Skin of body (tissue), 2 donors: ENCODE data around the gene SERPINA3. TPM values are rescaled to one million over a fixed set of nuclear protein-coding genes. Genes with fewer than 3 reads are reported as not detected.

ENCODE experiments used
- DNase-seq: peaks from one replicate; lab custom pipeline; 2025; lab: John Stamatoyannopoulos, UW
- total RNA-seq: library from RNA; depleted of rRNA; stranded (reverse); fragments of >200 nt; gene quantifications from one replicate; pipeline ENCODE4 v1.2.3, GENCODE V29; 2014

SERPINA3 gene
- total RNA-seq, 1 donor from 2014 or later, result 14.0 TPM

GRCh38 chr14:94650806-94651805 is 38.9 kb downstream of the SERPINA3 start:
- no peak for DNase-seq

DNA sequence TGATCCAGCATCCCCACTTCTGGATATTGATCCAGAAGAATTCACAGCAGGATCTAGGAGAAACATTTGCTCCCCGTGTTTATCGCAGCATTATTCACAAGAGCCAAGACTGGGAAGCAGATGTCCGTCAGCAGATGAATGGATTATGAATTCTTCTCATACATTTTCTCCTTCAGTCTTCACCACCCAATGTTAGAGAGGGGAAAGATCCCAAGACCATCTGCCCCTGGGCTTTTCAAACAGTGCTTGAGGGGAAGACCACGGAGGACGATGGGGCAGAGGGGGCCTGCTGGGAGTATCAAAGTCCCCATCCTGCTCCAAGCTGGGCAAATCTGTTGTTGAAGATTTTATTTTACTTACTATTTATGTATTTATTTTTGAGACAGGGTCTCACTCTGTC is 41.1 kb downstream of the SERPINA3 start:
- DNase-seq, result no peak

- no peak for DNase-seq
Observed at GRCh38 chr14:94654071-94654861, 42.1 kb downstream of the SERPINA3 start.

- no peak for DNase-seq
Observed at GRCh38 chr14:94655169-94655710, 43.0 kb downstream of the SERPINA3 start.

GRCh38 chr14:94656043-94656442 is 43.9 kb downstream of the SERPINA3 start:
- DNase-seq, result no peak

DNA sequence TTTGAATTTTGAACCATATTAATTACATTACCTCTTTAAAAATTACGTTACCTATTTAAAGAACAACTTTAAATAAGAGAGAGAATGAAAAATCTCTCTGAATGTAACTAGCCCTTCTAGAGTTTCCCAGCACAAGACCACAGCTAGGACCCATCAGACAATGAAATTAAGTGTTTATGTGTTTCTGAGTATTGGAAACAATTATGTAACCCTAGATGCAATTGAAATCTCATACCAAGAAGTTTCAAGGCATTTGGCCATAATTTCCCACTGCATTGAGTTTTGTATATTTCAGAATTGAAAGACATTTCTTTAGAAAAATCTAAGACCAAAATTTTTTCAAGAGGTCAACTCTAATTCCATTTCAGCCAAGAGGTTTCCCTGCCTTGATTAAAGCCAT is 47.1 kb downstream of the SERPINA3 start:
- no peak for DNase-seq

DNA sequence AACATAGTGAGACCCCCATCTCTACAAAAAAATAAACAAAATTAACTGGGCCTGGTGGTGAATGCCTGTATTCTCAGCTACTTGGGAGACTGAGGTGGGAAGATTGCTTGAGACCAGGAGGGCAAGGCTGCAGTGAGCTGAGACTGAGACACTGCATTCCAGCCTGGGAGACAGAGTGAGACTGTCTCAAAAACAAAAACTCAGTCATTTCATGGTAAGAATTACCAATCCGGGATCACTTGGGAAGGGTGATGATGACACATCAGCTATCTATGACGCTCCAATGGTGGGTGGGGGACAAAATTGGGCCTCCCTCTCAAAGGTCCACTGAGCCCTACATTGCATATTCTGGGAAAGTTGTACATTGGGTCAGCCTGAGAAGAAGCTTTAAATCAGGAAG is 47.7 kb downstream of the SERPINA3 start:
- no peak for DNase-seq

DNA sequence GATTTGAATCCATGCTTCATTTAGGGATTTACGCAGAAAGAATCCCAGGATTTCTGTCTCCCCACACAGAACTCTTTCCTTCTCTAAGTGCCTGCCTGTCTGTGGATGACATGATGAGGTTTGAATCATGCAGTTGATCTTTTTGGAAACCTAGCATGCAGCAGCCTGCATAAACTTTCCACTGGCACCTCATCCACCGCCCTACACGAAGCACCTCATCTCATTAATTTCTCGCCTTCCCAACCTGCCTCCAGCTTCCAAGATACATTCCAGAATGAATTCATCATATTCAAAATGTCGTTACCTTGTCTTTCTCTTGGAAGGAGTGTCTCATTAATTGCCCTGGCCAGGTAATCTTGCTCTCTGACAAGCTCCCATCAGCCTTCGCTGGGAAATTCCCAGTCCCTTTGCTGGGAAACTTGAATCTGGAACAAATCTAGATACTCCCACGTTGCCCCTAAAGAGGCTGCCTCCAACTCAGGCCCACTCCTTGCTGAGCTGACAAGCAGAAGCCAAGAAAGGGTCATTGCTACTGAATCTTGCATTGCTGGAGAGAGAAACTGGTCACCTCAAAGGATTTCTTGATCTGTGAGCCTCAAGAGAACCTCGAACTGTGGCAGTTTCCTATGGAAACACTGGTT is 48.2 kb downstream of the SERPINA3 start:
- no peak for DNase-seq

DNA sequence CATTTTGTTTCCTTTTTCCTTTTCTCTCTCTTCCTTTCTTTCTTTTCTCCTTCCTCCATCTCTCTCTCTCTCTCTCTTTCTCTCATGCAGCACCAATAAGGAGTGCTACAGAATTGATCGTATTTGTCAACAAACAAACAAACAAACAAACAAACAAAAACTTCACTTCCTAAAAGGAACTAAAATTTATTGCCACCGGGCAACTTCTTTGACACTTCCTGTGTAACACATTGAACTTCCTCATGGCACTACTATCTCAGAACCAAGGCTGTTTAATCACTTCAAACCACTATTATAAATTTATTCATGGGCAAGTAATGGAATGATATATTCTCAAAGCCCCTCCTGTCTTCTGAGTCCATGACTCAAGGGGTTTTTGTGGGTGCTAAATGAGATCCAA is 51.3 kb downstream of the SERPINA3 start:
- no peak for DNase-seq

- DNase-seq, result no peak
Observed at GRCh38 chr14:94663965-94664704, 51.9 kb downstream of the SERPINA3 start.

DNA sequence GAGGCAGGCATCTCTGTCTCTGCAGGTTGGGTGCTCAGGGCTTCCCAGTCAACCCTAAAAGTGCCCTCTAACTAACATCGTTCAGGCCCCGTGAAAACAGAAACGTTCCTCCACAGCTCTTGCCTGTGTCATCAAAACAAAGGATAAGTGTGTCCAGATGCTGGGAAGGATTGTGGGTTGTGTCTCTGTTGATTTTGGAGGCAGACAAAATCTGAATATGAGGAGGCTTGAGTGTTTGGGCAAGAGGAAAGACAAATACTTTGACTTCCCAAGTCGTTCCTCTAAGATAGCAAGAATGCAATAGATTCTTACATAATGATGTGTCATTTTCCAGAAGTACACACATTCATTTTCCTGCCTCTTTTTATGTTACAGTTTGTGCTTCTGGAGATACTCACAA is 52.9 kb downstream of the SERPINA3 start:
- no peak for DNase-seq

DNA sequence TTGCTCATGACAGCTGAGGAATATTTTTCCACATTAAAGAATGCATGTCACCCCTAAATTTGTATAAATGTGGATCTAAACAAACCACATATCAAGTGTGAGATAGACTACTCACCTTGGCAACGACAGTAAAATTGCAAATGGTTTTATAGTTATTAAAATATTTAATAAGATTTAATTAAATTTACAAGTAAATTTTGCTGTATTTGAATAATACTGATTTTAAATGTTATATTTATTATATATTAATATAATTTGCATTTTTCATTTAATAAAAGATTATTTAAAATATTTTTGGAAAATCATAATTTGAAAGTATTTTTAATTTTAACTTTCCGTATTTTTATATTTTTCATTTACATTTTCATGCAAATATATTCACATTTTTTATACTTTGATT is 53.4 kb downstream of the SERPINA3 start:
- DNase-seq, result no peak

- DNase-seq, result no peak
Observed at GRCh38 chr14:94670692-94671285, 58.6 kb downstream of the SERPINA3 start.

- DNase-seq, result no peak
Observed at GRCh38 chr14:94671870-94672444, 59.8 kb downstream of the SERPINA3 start.

DNA sequence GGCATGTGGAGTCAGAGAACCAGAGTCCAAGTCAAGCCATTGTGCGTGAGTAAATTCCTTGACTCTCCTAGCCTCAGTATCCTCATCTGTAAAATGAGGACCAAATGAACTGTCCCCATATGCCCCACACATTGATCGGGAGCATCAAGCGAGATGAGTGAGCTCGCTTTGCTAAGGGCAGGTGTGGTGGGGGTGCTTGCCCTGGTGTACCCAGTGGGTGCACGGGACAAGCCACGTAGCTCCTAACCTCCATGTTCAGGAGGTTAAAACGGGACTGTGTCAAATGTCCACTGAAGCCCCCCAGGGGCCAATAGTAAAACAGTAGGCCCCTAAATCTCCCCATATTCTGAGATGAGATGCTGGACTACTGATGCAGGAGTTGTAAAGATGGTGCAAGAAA is 60.9 kb downstream of the SERPINA3 start:
- DNase-seq, result no peak

Other genes with a start within 250 kb of the SERPINA3 start
- gene SERPINA2, start 245.7 kb upstream of the SERPINA3 start, total RNA-seq, result not detected
- 11.1 TPM for gene SERPINA1, start 223.8 kb upstream of the SERPINA3 start, total RNA-seq
- 0.69 TPM for gene SERPINA11, start 159.6 kb upstream of the SERPINA3 start, total RNA-seq
- 3.3 TPM for gene SERPINA9, start 136.2 kb upstream of the SERPINA3 start, total RNA-seq
- gene SERPINA12, start 102.9 kb upstream of the SERPINA3 start, total RNA-seq, result 16.9 TPM
- gene SERPINA4, start 50.9 kb upstream of the SERPINA3 start, total RNA-seq, result 0.49 TPM
- gene SERPINA5, start 31.0 kb upstream of the SERPINA3 start, total RNA-seq, result 0.20 TPM
- 0.99 TPM for gene GSC, start 157.7 kb downstream of the SERPINA3 start, total RNA-seq